ENCODE data around the gene CXCL14. TPM values are rescaled to one million over a fixed set of nuclear protein-coding genes. Genes with fewer than 3 reads are reported as not detected.

CXCL14 gene
- total RNA-seq: 1 to 10 TPM; 1.8 to 3.6 TPM
- polyA plus RNA-seq (ENCODE audit: insufficient read depth, low read depth, low replicate concordance): 30.4 TPM
- long read RNA-seq, donor 1, transcript CXCL14-202 (4 exons, 1,760 nt): major isoform, 22 of 22 reads
- long read RNA-seq, donor 1, partial matches to known transcripts: 0 of 22 reads
- long read RNA-seq, donor 1, other reads (novel, unspliced or antisense): 0 of 22 reads
- long read RNA-seq, donor 2, transcript CXCL14-202 (4 exons, 1,760 nt): major isoform, 8 of 8 reads
- long read RNA-seq, donor 2, partial matches to known transcripts: 0 of 8 reads
- long read RNA-seq, donor 2, other reads (novel, unspliced or antisense): 0 of 8 reads

DNA sequence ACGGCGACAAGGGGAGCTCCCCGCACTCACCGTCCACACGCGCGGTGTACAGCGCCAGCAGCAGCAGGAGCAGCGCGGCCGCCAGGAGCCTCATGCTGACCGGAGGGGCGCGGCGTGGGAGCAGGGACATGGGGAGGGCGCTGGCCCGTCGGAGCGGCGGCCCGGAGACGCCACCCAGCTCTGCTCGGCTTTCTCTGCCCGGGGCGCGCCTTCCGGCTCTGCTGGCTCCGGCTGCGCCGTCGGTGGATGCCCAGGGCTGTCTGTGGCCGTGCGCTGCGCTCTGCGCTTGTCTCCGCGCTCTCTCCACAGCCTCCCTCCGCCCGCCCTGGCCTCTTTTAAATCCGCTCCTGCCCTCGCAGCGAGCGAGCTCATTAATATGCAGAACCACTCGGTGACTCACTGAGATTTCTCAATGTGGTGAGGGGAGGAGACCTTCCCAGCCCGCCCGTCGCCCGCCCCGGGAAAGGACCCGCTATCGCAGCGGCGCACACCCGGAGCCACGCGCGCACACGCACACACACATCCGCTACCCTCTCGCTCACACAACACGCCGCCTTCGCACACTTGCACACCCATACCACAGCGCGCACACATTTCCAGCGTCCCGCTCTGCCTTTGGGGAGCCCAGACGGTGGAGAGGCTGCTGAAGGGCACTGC, at the start of gene CXCL14:
Gene CXCL14, minus strand, starts transcription at position 307 of the 657 bp plus-strand sequence. Its CDS starts 213 bp downstream, at position 94.
- TF ChIP-seq, protein P1, sequence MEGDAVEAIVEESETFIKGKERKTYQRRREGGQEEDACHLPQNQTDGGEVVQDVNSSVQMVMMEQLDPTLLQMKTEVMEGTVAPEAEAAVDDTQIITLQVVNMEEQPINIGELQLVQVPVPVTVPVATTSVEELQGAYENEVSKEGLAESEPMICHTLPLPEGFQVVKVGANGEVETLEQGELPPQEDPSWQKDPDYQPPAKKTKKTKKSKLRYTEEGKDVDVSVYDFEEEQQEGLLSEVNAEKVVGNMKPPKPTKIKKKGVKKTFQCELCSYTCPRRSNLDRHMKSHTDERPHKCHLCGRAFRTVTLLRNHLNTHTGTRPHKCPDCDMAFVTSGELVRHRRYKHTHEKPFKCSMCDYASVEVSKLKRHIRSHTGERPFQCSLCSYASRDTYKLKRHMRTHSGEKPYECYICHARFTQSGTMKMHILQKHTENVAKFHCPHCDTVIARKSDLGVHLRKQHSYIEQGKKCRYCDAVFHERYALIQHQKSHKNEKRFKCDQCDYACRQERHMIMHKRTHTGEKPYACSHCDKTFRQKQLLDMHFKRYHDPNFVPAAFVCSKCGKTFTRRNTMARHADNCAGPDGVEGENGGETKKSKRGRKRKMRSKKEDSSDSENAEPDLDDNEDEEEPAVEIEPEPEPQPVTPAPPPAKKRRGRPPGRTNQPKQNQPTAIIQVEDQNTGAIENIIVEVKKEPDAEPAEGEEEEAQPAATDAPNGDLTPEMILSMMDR (IDR thresholded peaks at IDR 0.05): no peak
- TF ChIP-seq POLR2A (IDR thresholded peaks at IDR 0.05): no peak
- no peak within 1 kb of the TSS for H3K27ac ChIP-seq
- intact Hi-C loops (cut with DNase I; ENCODE audit: low total_unique reads): no loop called here
- H3K9me3 ChIP-seq: no peaks in the 10 kb centered on the region
- no peaks in the 10 kb centered on the region for H3K4me1 ChIP-seq
- no peaks in the 10 kb centered on the region for H3K27me3 ChIP-seq
- WGBS, 2 donors: 2 to 8% methylated on average over 11 to 51 of the region's 68 CpGs
- peak within 1 kb of the TSS; percentile 6 to 47 for H3K4me3 ChIP-seq
- H3K36me3 ChIP-seq (ENCODE audit: low read depth, missing control alignments): no peaks in the 10 kb centered on the region
- DNase-seq: peak; percentile 31

GRCh38 chr5:135626636-135627035, 47.8 kb upstream of the CXCL14 start:
- TF ChIP-seq, protein P1 (IDR thresholded peaks at IDR 0.05): no peak
- no peak for TF ChIP-seq POLR2A (IDR thresholded peaks at IDR 0.05)
- Histone ChIP-seq H3K4me1 (no peaks in the 10 kb centered on the region), H3K27me3 (no peaks in the 10 kb centered on the region), H3K4me3 (no peak overlapping the region), H3K9me3 (no peaks in the 10 kb centered on the region), H3K36me3 (ENCODE audit: low read depth, missing control alignments) (no peaks in the 10 kb centered on the region), H3K27ac (no peak overlapping the region)
- intact Hi-C loops (cut with DNase I; ENCODE audit: low total_unique reads): no loop called here
- DNase-seq: no peak
- 77 to 85% methylated on average over 3 of the region's 3 CpGs for WGBS, 2 donors

- 91 to 96% methylated on average over 3 of the region's 3 CpGs for WGBS, 2 donors
- TF ChIP-seq, protein P1 (IDR thresholded peaks at IDR 0.05): no peak
- no peak for TF ChIP-seq POLR2A (IDR thresholded peaks at IDR 0.05)
Measured at GRCh38 chr5:135625961-135626360, 47.2 kb upstream of the CXCL14 start.

GRCh38 chr5:135625486-135625885, 46.7 kb upstream of the CXCL14 start:
- Histone ChIP-seq H3K4me1 (no peaks in the 10 kb centered on the region), H3K36me3 (ENCODE audit: low read depth, missing control alignments) (no peaks in the 10 kb centered on the region), H3K27me3 (no peaks in the 10 kb centered on the region), H3K4me3 (no peak overlapping the region), H3K9me3 (no peaks in the 10 kb centered on the region), H3K27ac (no peak overlapping the region)
- intact Hi-C loops (cut with DNase I; ENCODE audit: low total_unique reads): no loop called here
- DNase-seq: no peak
- TF ChIP-seq, protein P1 (IDR thresholded peaks at IDR 0.05): no peak
- TF ChIP-seq POLR2A (IDR thresholded peaks at IDR 0.05): no peak
- WGBS, 2 donors: 100% methylated on average over 1 of the region's 1 CpG

More at GRCh38 chr5:135625961-135626360, 47.2 kb upstream of the CXCL14 start:
- Histone ChIP-seq H3K27ac (no peak overlapping the region), H3K4me3 (no peak overlapping the region), H3K9me3 (no peaks in the 10 kb centered on the region), H3K27me3 (no peaks in the 10 kb centered on the region), H3K4me1 (no peaks in the 10 kb centered on the region), H3K36me3 (ENCODE audit: low read depth, missing control alignments) (no peaks in the 10 kb centered on the region)
- intact Hi-C loops (cut with DNase I; ENCODE audit: low total_unique reads): no loop called here
- DNase-seq: no peak
